ENCODE measurements around the gene RAD51.

The RAD51 gene

DNA sequence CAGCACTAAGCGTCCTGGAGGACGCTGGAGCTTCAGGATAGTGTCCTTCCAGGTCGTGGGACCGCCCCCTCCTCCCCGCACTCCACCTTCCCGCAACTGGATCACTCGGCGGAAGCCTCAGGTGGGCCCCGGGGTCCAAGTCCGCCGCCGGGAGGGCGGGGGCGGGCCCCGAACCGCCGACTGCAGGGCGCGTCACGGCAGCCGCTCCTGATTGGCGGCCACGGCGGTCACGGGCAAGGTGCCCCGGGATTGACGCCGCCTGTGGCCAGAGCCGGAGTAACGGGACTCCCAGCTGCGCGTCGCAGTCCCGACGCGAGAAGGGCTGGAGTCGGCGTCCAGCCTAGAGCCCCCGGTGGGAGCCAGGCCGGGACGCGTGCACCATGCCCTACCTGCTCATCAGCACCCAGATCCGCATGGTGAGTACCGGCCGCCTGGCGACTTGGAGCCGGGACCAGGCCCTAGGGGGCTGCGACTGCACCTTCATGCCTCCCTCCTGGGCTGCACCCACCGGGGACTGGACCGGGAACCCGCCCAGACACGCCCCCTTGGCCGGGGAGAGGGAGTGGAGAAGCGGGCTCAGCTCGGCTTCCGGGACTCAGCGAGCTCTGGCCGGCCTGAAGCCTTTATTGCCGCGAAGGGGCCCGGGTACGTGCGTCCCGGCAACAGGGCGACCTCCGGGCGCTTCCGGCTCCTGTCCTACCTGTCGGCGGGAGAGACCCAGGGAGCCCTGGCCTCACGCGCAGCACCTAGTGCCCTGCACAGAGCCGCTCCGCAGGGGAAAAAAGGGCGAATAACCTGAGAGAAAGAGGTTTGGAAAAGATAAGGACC lies 69.0 kb downstream of the RAD51 start, which contains the start of gene GCHFR:
Gene GCHFR (plus strand): TSS at position 268 of the 828 bp plus-strand sequence. CDS start 113 bp downstream, at position 381.
- H3K27me3 ChIP-seq (ENCODE audit: insufficient read depth, insufficient read length), result no peaks in the 10 kb centered on the region
- peaks cover 19% of the 10 kb centered on the region for H3K36me3 ChIP-seq (ENCODE audit: insufficient read depth, insufficient read length, low read length)
- no peaks in the 10 kb centered on the region for H3K9me3 ChIP-seq (ENCODE audit: insufficient read depth, low read length)
- H3K4me1 ChIP-seq (ENCODE audit: insufficient read depth, insufficient read length), result peaks cover 17% of the 10 kb centered on the region
- peak within 1 kb of the TSS; percentile 87 for H3K9ac ChIP-seq (ENCODE audit: insufficient read length, low read depth)
- no peak for DNase-seq (ENCODE audit: low read depth, low spot score)
- no peak for TF ChIP-seq YY1 (IDR thresholded peaks at IDR 0.05; ENCODE audit: insufficient read depth, insufficient read length)
- TF ChIP-seq SUZ12 (IDR thresholded peaks at IDR 0.05; ENCODE audit: extremely low read depth, insufficient read depth, insufficient read length), result no peak
- TF ChIP-seq ZNF274 (IDR thresholded peaks at IDR 0.05; ENCODE audit: low read depth, low read length), result no peak
- H3K4me3 ChIP-seq (ENCODE audit: insufficient read length, low read depth), result peak within 1 kb of the TSS; percentile 65

- Histone ChIP-seq H3K36me3 (ENCODE audit: insufficient read depth, insufficient read length, low read length) (peaks cover 23% of the 10 kb centered on the region), H3K27me3 (ENCODE audit: insufficient read depth, insufficient read length) (no peaks in the 10 kb centered on the region), H3K4me3 (ENCODE audit: insufficient read length, low read depth) (peak overlapping the region; percentile 65), H3K4me1 (ENCODE audit: insufficient read depth, insufficient read length) (peaks cover 17% of the 10 kb centered on the region), H3K9me3 (ENCODE audit: insufficient read depth, low read length) (no peaks in the 10 kb centered on the region), H3K9ac (ENCODE audit: insufficient read length, low read depth) (peak overlapping the region; percentile 87)
- no peak for DNase-seq (ENCODE audit: low read depth, low spot score)
- TF ChIP-seq ZNF274 (IDR thresholded peaks at IDR 0.05; ENCODE audit: low read depth, low read length), result no peak
- no peak for TF ChIP-seq YY1 (IDR thresholded peaks at IDR 0.05; ENCODE audit: insufficient read depth, insufficient read length)
- no peak for TF ChIP-seq SUZ12 (IDR thresholded peaks at IDR 0.05; ENCODE audit: extremely low read depth, insufficient read depth, insufficient read length)
Measured at GRCh38 chr15:40764629-40765103, 69.7 kb downstream of the RAD51 start.

DNA sequence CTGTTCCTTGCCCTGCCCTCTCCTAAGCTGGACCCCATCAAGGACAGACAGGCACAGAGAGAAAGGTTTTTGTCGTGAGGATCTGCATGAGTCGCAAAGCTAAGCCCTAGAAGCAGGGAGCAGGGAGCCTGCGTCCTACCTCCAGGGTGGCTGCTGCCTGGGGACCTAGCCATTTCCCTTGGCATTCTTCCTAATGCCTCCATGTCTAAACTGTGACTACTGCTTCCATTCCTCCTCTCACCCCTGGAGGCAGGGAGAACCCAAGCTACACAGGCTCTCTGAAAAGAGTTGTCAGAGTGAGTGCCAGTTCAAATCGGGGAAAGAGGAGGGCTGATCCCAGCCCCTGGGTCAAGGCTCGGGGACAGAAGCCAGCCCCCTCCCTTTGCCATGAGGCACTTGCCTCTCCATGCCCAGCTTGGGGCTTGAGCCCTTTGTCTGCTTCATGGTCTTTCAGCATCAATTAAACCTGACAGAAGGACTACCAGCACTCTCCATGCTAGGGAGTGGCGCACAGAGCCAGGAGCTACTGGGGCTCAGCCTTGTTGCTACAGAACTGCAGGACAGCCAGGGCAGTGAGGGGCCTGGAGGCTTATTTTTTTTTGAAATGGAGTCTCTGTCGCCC lies 71.3 kb downstream of the RAD51 start:
- Histone ChIP-seq H3K36me3 (ENCODE audit: insufficient read depth, insufficient read length, low read length) (peaks cover 31% of the 10 kb centered on the region), H3K27me3 (ENCODE audit: insufficient read depth, insufficient read length) (no peaks in the 10 kb centered on the region), H3K4me1 (ENCODE audit: insufficient read depth, insufficient read length) (peaks cover 17% of the 10 kb centered on the region), H3K9me3 (ENCODE audit: insufficient read depth, low read length) (no peaks in the 10 kb centered on the region), H3K9ac (ENCODE audit: insufficient read length, low read depth) (peak overlapping the region; percentile 61), H3K4me3 (ENCODE audit: insufficient read length, low read depth) (no peak overlapping the region)
- no peak for TF ChIP-seq YY1 (IDR thresholded peaks at IDR 0.05; ENCODE audit: insufficient read depth, insufficient read length)
- no peak for TF ChIP-seq SUZ12 (IDR thresholded peaks at IDR 0.05; ENCODE audit: extremely low read depth, insufficient read depth, insufficient read length)
- TF ChIP-seq ZNF274 (IDR thresholded peaks at IDR 0.05; ENCODE audit: low read depth, low read length), result no peak
- no peak for DNase-seq (ENCODE audit: low read depth, low spot score)

DNA sequence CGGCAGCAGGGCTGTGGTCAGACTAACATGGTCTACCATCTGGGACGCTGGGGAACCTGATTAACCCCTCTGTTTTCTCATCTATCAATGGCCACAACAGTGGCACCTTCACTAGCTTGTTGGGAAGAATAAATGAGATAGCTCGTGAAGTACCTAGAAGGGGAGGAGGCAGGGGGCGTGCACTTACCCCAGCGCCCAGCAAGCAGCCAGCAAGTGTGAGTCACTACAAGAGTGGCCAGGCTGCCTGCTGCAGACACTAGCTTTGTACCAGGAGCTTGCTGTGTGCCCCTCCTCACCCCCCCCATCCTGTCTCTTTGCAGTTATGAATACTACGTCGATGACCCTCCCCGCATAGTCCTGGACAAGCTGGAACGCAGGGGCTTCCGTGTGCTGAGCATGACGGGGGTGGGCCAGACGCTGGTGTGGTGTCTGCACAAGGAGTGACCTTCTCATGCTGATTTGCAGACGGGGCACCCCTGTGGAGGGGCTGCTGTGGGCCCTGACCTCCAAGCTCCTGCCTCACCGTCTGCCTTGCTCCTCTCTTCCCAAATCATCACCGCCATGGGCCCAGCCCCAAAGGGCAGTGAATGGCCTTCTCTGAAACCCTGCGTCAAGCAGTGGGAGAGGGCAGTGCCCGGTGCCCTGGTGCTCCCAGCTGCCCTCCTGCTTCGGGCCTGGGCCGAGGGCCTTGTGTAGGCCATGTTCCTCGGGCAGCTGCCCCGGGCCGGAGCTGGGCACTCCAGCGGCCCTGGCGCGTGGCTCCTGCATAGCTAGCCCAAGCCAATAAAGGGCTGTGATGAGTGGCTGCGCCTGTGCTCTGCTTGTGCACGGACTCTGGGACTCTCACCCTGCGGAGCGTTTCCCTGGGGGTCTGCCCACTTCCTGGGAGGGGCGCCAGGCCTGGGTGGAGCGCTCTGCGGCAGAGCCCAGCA lies 72.2 kb downstream of the RAD51 start:
- Histone ChIP-seq H3K4me1 (ENCODE audit: insufficient read depth, insufficient read length) (peaks cover 17% of the 10 kb centered on the region), H3K9me3 (ENCODE audit: insufficient read depth, low read length) (no peaks in the 10 kb centered on the region), H3K4me3 (ENCODE audit: insufficient read length, low read depth) (no peak overlapping the region), H3K27me3 (ENCODE audit: insufficient read depth, insufficient read length) (no peaks in the 10 kb centered on the region), H3K9ac (ENCODE audit: insufficient read length, low read depth) (peak overlapping the region; percentile 61), H3K36me3 (ENCODE audit: insufficient read depth, insufficient read length, low read length) (peaks cover 38% of the 10 kb centered on the region)
- TF ChIP-seq YY1 (IDR thresholded peaks at IDR 0.05; ENCODE audit: insufficient read depth, insufficient read length) (no peak), ZNF274 (IDR thresholded peaks at IDR 0.05; ENCODE audit: low read depth, low read length) (no peak), SUZ12 (IDR thresholded peaks at IDR 0.05; ENCODE audit: extremely low read depth, insufficient read depth, insufficient read length) (no peak)
- no peak for DNase-seq (ENCODE audit: low read depth, low spot score)

DNA sequence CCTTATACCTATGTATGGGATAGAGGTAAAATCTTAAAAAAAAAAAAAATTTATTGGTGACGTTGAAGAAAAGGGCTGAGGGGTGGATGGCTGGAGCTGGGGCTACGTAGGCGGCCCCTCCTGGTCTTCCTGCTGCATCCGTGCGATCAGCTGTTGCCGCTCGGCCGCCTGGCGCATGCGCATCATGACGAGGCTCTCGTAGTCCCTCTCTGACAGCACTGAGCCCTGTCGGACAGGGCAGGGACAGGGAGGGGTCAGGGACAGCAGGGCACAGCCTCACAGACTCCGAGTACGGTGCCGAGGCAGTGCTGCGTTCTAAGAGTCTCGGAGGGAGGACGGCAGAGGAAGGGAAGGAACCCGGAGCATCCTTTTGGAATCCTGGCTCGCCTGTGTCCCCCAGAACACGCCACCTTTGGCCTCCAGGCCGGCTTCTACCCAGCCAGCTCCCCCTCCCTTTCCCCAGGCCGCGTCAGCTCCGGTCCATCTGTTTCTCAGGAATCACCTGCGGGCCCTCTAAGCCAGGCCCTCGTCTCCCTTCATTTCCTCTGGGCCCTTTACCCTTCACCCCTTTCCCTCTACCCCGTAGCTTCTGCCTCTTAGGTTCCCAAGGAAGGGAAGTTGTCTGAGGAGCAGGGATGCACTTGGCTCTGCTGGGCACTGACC lies 73.0 kb downstream of the RAD51 start:
- Histone ChIP-seq H3K9ac (ENCODE audit: insufficient read length, low read depth) (no peak overlapping the region), H3K4me1 (ENCODE audit: insufficient read depth, insufficient read length) (peaks cover 17% of the 10 kb centered on the region), H3K36me3 (ENCODE audit: insufficient read depth, insufficient read length, low read length) (peaks cover 44% of the 10 kb centered on the region), H3K27me3 (ENCODE audit: insufficient read depth, insufficient read length) (no peaks in the 10 kb centered on the region), H3K4me3 (ENCODE audit: insufficient read length, low read depth) (no peak overlapping the region), H3K9me3 (ENCODE audit: insufficient read depth, low read length) (no peaks in the 10 kb centered on the region)
- TF ChIP-seq ZNF274 (IDR thresholded peaks at IDR 0.05; ENCODE audit: low read depth, low read length), result no peak
- no peak for TF ChIP-seq SUZ12 (IDR thresholded peaks at IDR 0.05; ENCODE audit: extremely low read depth, insufficient read depth, insufficient read length)
- no peak for TF ChIP-seq YY1 (IDR thresholded peaks at IDR 0.05; ENCODE audit: insufficient read depth, insufficient read length)
- DNase-seq (ENCODE audit: low read depth, low spot score), result no peak

- H3K9me3 ChIP-seq (ENCODE audit: insufficient read depth, low read length), result no peaks in the 10 kb centered on the region
- H3K4me3 ChIP-seq (ENCODE audit: insufficient read length, low read depth), result no peak overlapping the region
- H3K36me3 ChIP-seq (ENCODE audit: insufficient read depth, insufficient read length, low read length), result peaks cover 50% of the 10 kb centered on the region
- H3K9ac ChIP-seq (ENCODE audit: insufficient read length, low read depth), result peak overlapping the region; percentile 42
- no peaks in the 10 kb centered on the region for H3K27me3 ChIP-seq (ENCODE audit: insufficient read depth, insufficient read length)
- H3K4me1 ChIP-seq (ENCODE audit: insufficient read depth, insufficient read length), result peaks cover 17% of the 10 kb centered on the region
- TF ChIP-seq SUZ12 (IDR thresholded peaks at IDR 0.05; ENCODE audit: extremely low read depth, insufficient read depth, insufficient read length), result no peak
- TF ChIP-seq YY1 (IDR thresholded peaks at IDR 0.05; ENCODE audit: insufficient read depth, insufficient read length), result no peak
- no peak for TF ChIP-seq ZNF274 (IDR thresholded peaks at IDR 0.05; ENCODE audit: low read depth, low read length)
- DNase-seq (ENCODE audit: low read depth, low spot score), result no peak
Measured at GRCh38 chr15:40768521-40769273, 73.7 kb downstream of the RAD51 start.
